ENCODE data around the gene ESYT2.

ESYT2 gene

DNA sequence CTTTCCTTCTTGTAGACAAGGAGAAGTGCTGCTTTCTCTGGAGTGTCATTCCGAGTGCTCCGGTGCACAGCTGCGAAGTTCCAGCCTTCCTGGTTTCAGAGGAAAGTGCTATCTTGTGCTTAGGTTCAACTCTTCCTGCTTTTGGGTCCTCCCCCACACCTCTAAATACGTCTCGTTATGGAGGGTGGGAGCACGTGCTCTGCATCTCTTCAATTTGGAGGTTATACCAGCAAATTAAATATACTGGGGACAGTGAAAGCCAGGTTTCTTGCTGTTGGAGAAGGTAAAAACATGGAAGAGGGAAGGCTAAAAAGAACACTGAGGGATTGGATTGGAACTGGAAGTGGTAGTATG, 2.4 kb upstream of the ESYT2 start:
- Histone ChIP-seq H3K4me3 (ENCODE audit: low read length) (no peak overlapping the region), H3K4me2 (ENCODE audit: low read depth, low read length) (no peak overlapping the region), H3K27ac (ENCODE audit: low read length) (no peak overlapping the region), H3K9me2 (replicated peaks; ENCODE audit: insufficient read depth, low read length) (no peaks in the 10 kb centered on the region), H3K9ac (ENCODE audit: low read length) (no peak overlapping the region), H3K27me3 (replicated peaks; ENCODE audit: insufficient read depth, low read length) (no peaks in the 10 kb centered on the region), H4K20me1 (ENCODE audit: insufficient read depth, low read length) (no peaks in the 10 kb centered on the region), H3K79me2 (ENCODE audit: low read length) (peaks cover 19% of the 10 kb centered on the region), H2AFZ (ENCODE audit: low read length) (no peak overlapping the region), H3K9me3 (replicated peaks; ENCODE audit: insufficient read depth, low read length) (no peaks in the 10 kb centered on the region), H3K36me3 (replicated peaks; ENCODE audit: insufficient read depth, low read length) (no peaks in the 10 kb centered on the region), H3K4me1 (ENCODE audit: low read length) (peaks cover 13% of the 10 kb centered on the region), H3F3A (ENCODE audit: insufficient read depth, low read length) (peaks cover 26% of the 10 kb centered on the region)
- DNase-seq = no peak
- TF ChIP-seq, protein P1, sequence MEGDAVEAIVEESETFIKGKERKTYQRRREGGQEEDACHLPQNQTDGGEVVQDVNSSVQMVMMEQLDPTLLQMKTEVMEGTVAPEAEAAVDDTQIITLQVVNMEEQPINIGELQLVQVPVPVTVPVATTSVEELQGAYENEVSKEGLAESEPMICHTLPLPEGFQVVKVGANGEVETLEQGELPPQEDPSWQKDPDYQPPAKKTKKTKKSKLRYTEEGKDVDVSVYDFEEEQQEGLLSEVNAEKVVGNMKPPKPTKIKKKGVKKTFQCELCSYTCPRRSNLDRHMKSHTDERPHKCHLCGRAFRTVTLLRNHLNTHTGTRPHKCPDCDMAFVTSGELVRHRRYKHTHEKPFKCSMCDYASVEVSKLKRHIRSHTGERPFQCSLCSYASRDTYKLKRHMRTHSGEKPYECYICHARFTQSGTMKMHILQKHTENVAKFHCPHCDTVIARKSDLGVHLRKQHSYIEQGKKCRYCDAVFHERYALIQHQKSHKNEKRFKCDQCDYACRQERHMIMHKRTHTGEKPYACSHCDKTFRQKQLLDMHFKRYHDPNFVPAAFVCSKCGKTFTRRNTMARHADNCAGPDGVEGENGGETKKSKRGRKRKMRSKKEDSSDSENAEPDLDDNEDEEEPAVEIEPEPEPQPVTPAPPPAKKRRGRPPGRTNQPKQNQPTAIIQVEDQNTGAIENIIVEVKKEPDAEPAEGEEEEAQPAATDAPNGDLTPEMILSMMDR (IDR thresholded peaks at IDR 0.05; ENCODE audit: low read length) = no peak
- TF ChIP-seq EZH2phosphoT487 (IDR thresholded peaks at IDR 0.05; ENCODE audit: low read length) (no peak), EZH2 (optimal IDR thresholded peaks at IDR 0.05; ENCODE audit: low read depth, low read length) (no peak)

DNA sequence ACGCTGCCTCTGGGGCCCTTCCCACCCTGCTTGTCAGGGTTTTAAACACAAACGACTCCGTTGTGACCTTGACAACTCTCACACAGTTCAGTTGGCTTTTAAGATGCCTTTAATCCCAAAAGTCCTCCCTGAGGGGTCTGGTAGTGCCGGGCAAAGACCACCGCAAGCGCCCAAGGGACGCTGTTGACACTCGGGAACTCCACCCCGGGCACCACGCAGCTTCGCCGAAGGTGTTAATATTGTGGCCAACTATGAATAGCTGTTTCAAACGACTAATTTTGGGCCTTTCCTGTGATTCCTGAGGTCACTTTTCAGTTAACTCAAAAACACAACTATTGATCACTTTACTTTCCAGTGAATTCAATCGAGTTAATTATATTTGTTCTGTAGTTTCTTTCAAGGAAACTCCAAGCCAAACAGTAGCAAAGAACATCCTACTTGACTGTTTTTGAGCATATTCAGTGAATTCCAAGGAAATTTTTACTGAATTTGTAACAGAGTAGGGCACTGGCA, 958 bp upstream of the ESYT2 start:
- peak overlapping the region; percentile 91 for H3K9ac ChIP-seq (ENCODE audit: low read length)
- H3K79me2 ChIP-seq (ENCODE audit: low read length) = peaks cover 32% of the 10 kb centered on the region
- no peak for DNase-seq
- no peaks in the 10 kb centered on the region for H4K20me1 ChIP-seq (ENCODE audit: insufficient read depth, low read length)
- H3F3A ChIP-seq (ENCODE audit: insufficient read depth, low read length) = peaks cover 26% of the 10 kb centered on the region
- peak overlapping the region; percentile 84 for H2AFZ ChIP-seq (ENCODE audit: low read length)
- no peaks in the 10 kb centered on the region for H3K27me3 ChIP-seq (replicated peaks; ENCODE audit: insufficient read depth, low read length)
- no peaks in the 10 kb centered on the region for H3K9me2 ChIP-seq (replicated peaks; ENCODE audit: insufficient read depth, low read length)
- peaks cover 13% of the 10 kb centered on the region for H3K4me1 ChIP-seq (ENCODE audit: low read length)
- H3K4me3 ChIP-seq (ENCODE audit: low read length) = peak overlapping the region; percentile 74
- no peaks in the 10 kb centered on the region for H3K9me3 ChIP-seq (replicated peaks; ENCODE audit: insufficient read depth, low read length)
- no peaks in the 10 kb centered on the region for H3K36me3 ChIP-seq (replicated peaks; ENCODE audit: insufficient read depth, low read length)
- H3K4me2 ChIP-seq (ENCODE audit: low read depth, low read length) = peak overlapping the region; percentile 81
- peak overlapping the region; percentile 89 for H3K27ac ChIP-seq (ENCODE audit: low read length)
- TF ChIP-seq EZH2phosphoT487 (IDR thresholded peaks at IDR 0.05; ENCODE audit: low read length) (no peak), EZH2 (optimal IDR thresholded peaks at IDR 0.05; ENCODE audit: low read depth, low read length) (no peak)
- TF ChIP-seq, protein P1 (IDR thresholded peaks at IDR 0.05; ENCODE audit: low read length) = no peak

DNA sequence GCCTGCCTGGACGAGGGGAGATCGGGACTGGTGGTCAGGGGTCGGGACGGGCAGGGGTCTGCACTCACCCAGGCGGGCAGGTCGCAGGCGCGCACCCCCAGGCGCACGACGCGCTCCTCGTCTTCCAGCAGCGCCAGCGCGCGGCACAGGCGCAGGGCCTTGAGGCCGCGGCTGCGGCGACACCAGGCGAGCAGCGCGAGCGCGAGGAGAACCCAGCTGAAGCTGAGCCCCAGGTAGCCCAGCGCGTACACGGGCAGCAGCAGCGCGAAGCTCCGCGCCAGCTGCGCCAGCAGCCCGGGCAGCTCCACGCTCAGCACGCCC, 328 bp downstream of the ESYT2 start:
- no peaks in the 10 kb centered on the region for H3K36me3 ChIP-seq (replicated peaks; ENCODE audit: insufficient read depth, low read length)
- TF ChIP-seq, protein P1 (IDR thresholded peaks at IDR 0.05; ENCODE audit: low read length) = no peak
- no peak for TF ChIP-seq EZH2phosphoT487 (IDR thresholded peaks at IDR 0.05; ENCODE audit: low read length)
- no peak for TF ChIP-seq EZH2 (optimal IDR thresholded peaks at IDR 0.05; ENCODE audit: low read depth, low read length)
- H4K20me1 ChIP-seq (ENCODE audit: insufficient read depth, low read length) = no peaks in the 10 kb centered on the region
- peak overlapping the region; percentile 71 for H3K4me2 ChIP-seq (ENCODE audit: low read depth, low read length)
- peak overlapping the region; percentile 88 for H3K27ac ChIP-seq (ENCODE audit: low read length)
- H3K79me2 ChIP-seq (ENCODE audit: low read length) = peaks cover 43% of the 10 kb centered on the region
- peaks cover 26% of the 10 kb centered on the region for H3F3A ChIP-seq (ENCODE audit: insufficient read depth, low read length)
- H3K9ac ChIP-seq (ENCODE audit: low read length) = peak overlapping the region; percentile 92
- peaks cover 13% of the 10 kb centered on the region for H3K4me1 ChIP-seq (ENCODE audit: low read length)
- H3K9me2 ChIP-seq (replicated peaks; ENCODE audit: insufficient read depth, low read length) = no peaks in the 10 kb centered on the region
- H3K4me3 ChIP-seq (ENCODE audit: low read length) = peak overlapping the region; percentile 92
- H3K9me3 ChIP-seq (replicated peaks; ENCODE audit: insufficient read depth, low read length) = no peaks in the 10 kb centered on the region
- H3K27me3 ChIP-seq (replicated peaks; ENCODE audit: insufficient read depth, low read length) = no peaks in the 10 kb centered on the region
- H2AFZ ChIP-seq (ENCODE audit: low read length) = peak overlapping the region; percentile 56
- DNase-seq = peak; percentile 92
